ENCODE results near the gene RETREG1.

Gene RETREG1

GRCh38 chr5:16482891-16483290, 133.9 kb downstream of the RETREG1 start:
- 80% methylated on average over 1 of the region's 2 CpGs for WGBS
- Histone ChIP-seq H4K91ac (ENCODE audit: low read length) (no peak overlapping the region), H2AFZ (ENCODE audit: low read depth, low read length) (no peak overlapping the region), H3K4me2 (ENCODE audit: low read length, poor library complexity, severe bottlenecking) (no peak overlapping the region), H3K27me3 (ENCODE audit: control insufficient read depth in 1 of 2, insufficient read depth in 1 of 2, low read length in 2 of 2) (no peaks in the 10 kb centered on the region), H2AK5ac (ENCODE audit: low read length, severe bottlenecking) (no peak overlapping the region), H3K27ac (ENCODE audit: low read length, poor library complexity, severe bottlenecking) (no peak overlapping the region), H3K9me3 (ENCODE audit: control insufficient read depth, low read length) (no peaks in the 10 kb centered on the region), H3K18ac (ENCODE audit: low read depth in 1 of 2, low read length in 2 of 2) (no peak overlapping the region), H3K23ac (ENCODE audit: low read length in 2 of 2) (no peak overlapping the region), H3K4me3 (ENCODE audit: insufficient read depth in 1 of 2, low read depth in 1 of 2, low read length in 2 of 2) (no peak overlapping the region), H4K8ac (ENCODE audit: low read length) (no peak overlapping the region), H2BK15ac (ENCODE audit: low read depth, poor library complexity, severe bottlenecking) (no peak overlapping the region), H2BK120ac (ENCODE audit: low read depth, low read length) (no peak overlapping the region), H3K4me1 (ENCODE audit: control insufficient read depth, insufficient read depth, low read depth, low read length) (no peaks in the 10 kb centered on the region), H3K9ac (ENCODE audit: low read length) (no peak overlapping the region), H3K4ac (ENCODE audit: low read depth in 1 of 2, low read length in 2 of 2) (no peak overlapping the region), H2BK12ac (ENCODE audit: low read length in 2 of 2) (no peak overlapping the region), H3K14ac (ENCODE audit: low read length in 2 of 2) (no peak overlapping the region), H2BK5ac (ENCODE audit: low read depth, low read length, poor library complexity, severe bottlenecking) (no peak overlapping the region), H3K79me1 (replicated peaks; ENCODE audit: low read length, poor library complexity, severe bottlenecking) (no peaks in the 10 kb centered on the region), H3K36me3 (ENCODE audit: control insufficient read depth in 1 of 2, insufficient read depth in 2 of 2, low read depth in 1 of 2, low read length in 2 of 2) (no peaks in the 10 kb centered on the region)
- DNase-seq: no peak

GRCh38 chr5:16480821-16481538, 135.8 kb downstream of the RETREG1 start:
- H3K4me1 ChIP-seq (ENCODE audit: control insufficient read depth, insufficient read depth, low read depth, low read length): no peaks in the 10 kb centered on the region
- H3K27ac ChIP-seq (ENCODE audit: low read length, poor library complexity, severe bottlenecking): no peak overlapping the region
- H2BK12ac ChIP-seq (ENCODE audit: low read length in 2 of 2): no peak overlapping the region
- no peak overlapping the region for H4K91ac ChIP-seq (ENCODE audit: low read length)
- H3K27me3 ChIP-seq (ENCODE audit: control insufficient read depth in 1 of 2, insufficient read depth in 1 of 2, low read length in 2 of 2): no peaks in the 10 kb centered on the region
- H2BK15ac ChIP-seq (ENCODE audit: low read depth, poor library complexity, severe bottlenecking): no peak overlapping the region
- H2BK5ac ChIP-seq (ENCODE audit: low read depth, low read length, poor library complexity, severe bottlenecking): no peak overlapping the region
- 86% methylated on average over 3 of the region's 6 CpGs for whole genome bisulfite sequencing
- H3K4ac ChIP-seq (ENCODE audit: low read depth in 1 of 2, low read length in 2 of 2): no peak overlapping the region
- H2AK5ac ChIP-seq (ENCODE audit: low read length, severe bottlenecking): no peak overlapping the region
- H3K14ac ChIP-seq (ENCODE audit: low read length in 2 of 2): no peak overlapping the region
- H3K4me2 ChIP-seq (ENCODE audit: low read length, poor library complexity, severe bottlenecking): no peak overlapping the region
- H3K79me1 ChIP-seq (replicated peaks; ENCODE audit: low read length, poor library complexity, severe bottlenecking): no peaks in the 10 kb centered on the region
- H3K36me3 ChIP-seq (ENCODE audit: control insufficient read depth in 1 of 2, insufficient read depth in 2 of 2, low read depth in 1 of 2, low read length in 2 of 2): no peaks in the 10 kb centered on the region
- no peak overlapping the region for H4K8ac ChIP-seq (ENCODE audit: low read length)
- DNase-seq: no peak
- no peaks in the 10 kb centered on the region for H3K9me3 ChIP-seq (ENCODE audit: control insufficient read depth, low read length)
- no peak overlapping the region for H3K9ac ChIP-seq (ENCODE audit: low read length)
- no peak overlapping the region for H3K4me3 ChIP-seq (ENCODE audit: insufficient read depth in 1 of 2, low read depth in 1 of 2, low read length in 2 of 2)
- no peak overlapping the region for H3K23ac ChIP-seq (ENCODE audit: low read length in 2 of 2)
- H2BK120ac ChIP-seq (ENCODE audit: low read depth, low read length): no peak overlapping the region
- H3K18ac ChIP-seq (ENCODE audit: low read depth in 1 of 2, low read length in 2 of 2): no peak overlapping the region
- no peak overlapping the region for H2AFZ ChIP-seq (ENCODE audit: low read depth, low read length)

DNA sequence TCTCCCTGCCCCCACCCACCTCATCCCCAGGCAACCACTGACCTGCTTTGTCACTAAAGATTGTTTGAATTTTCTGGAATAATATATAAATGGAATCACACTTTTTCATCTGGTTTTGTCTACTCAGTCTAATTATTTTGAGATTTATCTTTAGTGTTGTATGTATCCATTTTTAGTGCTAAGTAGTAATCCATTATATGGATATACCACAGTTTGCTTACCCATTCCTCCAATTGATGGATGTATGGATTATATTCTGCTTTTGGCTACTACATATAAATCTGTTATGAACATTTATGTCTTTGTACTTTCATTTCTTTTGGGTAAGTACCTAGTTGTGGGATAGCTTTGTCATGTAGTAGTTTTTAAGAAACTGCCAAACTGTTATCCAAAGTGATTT, 136.7 kb downstream of the RETREG1 start:
- Histone ChIP-seq H2BK5ac (ENCODE audit: low read depth, low read length, poor library complexity, severe bottlenecking) (no peak overlapping the region), H3K14ac (ENCODE audit: low read length in 2 of 2) (no peak overlapping the region), H3K23ac (ENCODE audit: low read length in 2 of 2) (no peak overlapping the region), H3K79me1 (replicated peaks; ENCODE audit: low read length, poor library complexity, severe bottlenecking) (no peaks in the 10 kb centered on the region), H3K4me3 (ENCODE audit: insufficient read depth in 1 of 2, low read depth in 1 of 2, low read length in 2 of 2) (no peak overlapping the region), H3K18ac (ENCODE audit: low read depth in 1 of 2, low read length in 2 of 2) (no peak overlapping the region), H4K8ac (ENCODE audit: low read length) (no peak overlapping the region), H3K9ac (ENCODE audit: low read length) (no peak overlapping the region), H4K91ac (ENCODE audit: low read length) (no peak overlapping the region), H2AFZ (ENCODE audit: low read depth, low read length) (no peak overlapping the region), H3K4me1 (ENCODE audit: control insufficient read depth, insufficient read depth, low read depth, low read length) (no peaks in the 10 kb centered on the region), H2BK12ac (ENCODE audit: low read length in 2 of 2) (no peak overlapping the region), H3K36me3 (ENCODE audit: control insufficient read depth in 1 of 2, insufficient read depth in 2 of 2, low read depth in 1 of 2, low read length in 2 of 2) (no peaks in the 10 kb centered on the region), H3K27me3 (ENCODE audit: control insufficient read depth in 1 of 2, insufficient read depth in 1 of 2, low read length in 2 of 2) (no peaks in the 10 kb centered on the region), H2BK15ac (ENCODE audit: low read depth, poor library complexity, severe bottlenecking) (no peak overlapping the region), H3K4me2 (ENCODE audit: low read length, poor library complexity, severe bottlenecking) (no peak overlapping the region), H3K27ac (ENCODE audit: low read length, poor library complexity, severe bottlenecking) (no peak overlapping the region), H3K9me3 (ENCODE audit: control insufficient read depth, low read length) (no peaks in the 10 kb centered on the region), H3K4ac (ENCODE audit: low read depth in 1 of 2, low read length in 2 of 2) (no peak overlapping the region), H2AK5ac (ENCODE audit: low read length, severe bottlenecking) (no peak overlapping the region), H2BK120ac (ENCODE audit: low read depth, low read length) (no peak overlapping the region)
- no peak for DNase-seq

DNA sequence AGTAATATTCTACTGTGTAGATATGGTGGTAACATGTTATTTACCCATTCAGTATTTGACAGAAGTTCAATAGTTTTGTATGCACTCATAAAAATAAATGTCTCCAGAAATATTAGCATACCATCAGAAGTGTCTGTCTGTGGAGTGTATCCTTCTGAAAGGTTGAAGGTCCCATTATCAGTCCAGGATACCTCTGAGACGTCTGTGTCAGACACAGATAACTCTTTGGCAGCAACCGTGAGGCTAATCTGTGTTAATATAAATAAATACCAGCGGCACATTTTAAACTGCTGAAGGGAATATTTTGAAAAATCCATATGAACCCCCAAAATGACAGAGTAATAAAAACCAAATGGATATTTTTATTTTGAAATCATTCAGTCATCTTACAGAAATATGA, 139.3 kb downstream of the RETREG1 start:
- Histone ChIP-seq H3K9me3 (ENCODE audit: control insufficient read depth, low read length) (no peaks in the 10 kb centered on the region), H4K8ac (ENCODE audit: low read length) (no peak overlapping the region), H2BK5ac (ENCODE audit: low read depth, low read length, poor library complexity, severe bottlenecking) (no peak overlapping the region), H3K4me1 (ENCODE audit: control insufficient read depth, insufficient read depth, low read depth, low read length) (no peaks in the 10 kb centered on the region), H3K27me3 (ENCODE audit: control insufficient read depth in 1 of 2, insufficient read depth in 1 of 2, low read length in 2 of 2) (no peaks in the 10 kb centered on the region), H3K4me2 (ENCODE audit: low read length, poor library complexity, severe bottlenecking) (no peak overlapping the region), H3K18ac (ENCODE audit: low read depth in 1 of 2, low read length in 2 of 2) (no peak overlapping the region), H2AK5ac (ENCODE audit: low read length, severe bottlenecking) (no peak overlapping the region), H4K91ac (ENCODE audit: low read length) (no peak overlapping the region), H3K4ac (ENCODE audit: low read depth in 1 of 2, low read length in 2 of 2) (no peak overlapping the region), H3K79me1 (replicated peaks; ENCODE audit: low read length, poor library complexity, severe bottlenecking) (no peaks in the 10 kb centered on the region), H3K23ac (ENCODE audit: low read length in 2 of 2) (no peak overlapping the region), H2AFZ (ENCODE audit: low read depth, low read length) (no peak overlapping the region), H3K4me3 (ENCODE audit: insufficient read depth in 1 of 2, low read depth in 1 of 2, low read length in 2 of 2) (no peak overlapping the region), H3K14ac (ENCODE audit: low read length in 2 of 2) (no peak overlapping the region), H3K9ac (ENCODE audit: low read length) (no peak overlapping the region), H3K36me3 (ENCODE audit: control insufficient read depth in 1 of 2, insufficient read depth in 2 of 2, low read depth in 1 of 2, low read length in 2 of 2) (no peaks in the 10 kb centered on the region), H3K27ac (ENCODE audit: low read length, poor library complexity, severe bottlenecking) (no peak overlapping the region), H2BK120ac (ENCODE audit: low read depth, low read length) (no peak overlapping the region), H2BK12ac (ENCODE audit: low read length in 2 of 2) (no peak overlapping the region), H2BK15ac (ENCODE audit: low read depth, poor library complexity, severe bottlenecking) (no peak overlapping the region)
- WGBS: 55% methylated on average over 1 of the region's 3 CpGs
- no peak for DNase-seq

All from mesenchymal stem cell (in vitro differentiated cells and primary cell).